GM12891 (cell line): ENCODE measurements around the gene DGKZ.

Experiments
- POLR2A ChIP-seq: IDR thresholded peaks from 2 replicates; pipeline ENCODE4 v1.6.1; 2011; ENCODE audit warnings: low read depth, low read length, control low read depth
- POLR2AphosphoS5 ChIP-seq: IDR thresholded peaks from 2 replicates; pipeline ENCODE4 v1.6.1; 2011; ENCODE audit warnings: low read depth, low read length, control low read depth

DNA sequence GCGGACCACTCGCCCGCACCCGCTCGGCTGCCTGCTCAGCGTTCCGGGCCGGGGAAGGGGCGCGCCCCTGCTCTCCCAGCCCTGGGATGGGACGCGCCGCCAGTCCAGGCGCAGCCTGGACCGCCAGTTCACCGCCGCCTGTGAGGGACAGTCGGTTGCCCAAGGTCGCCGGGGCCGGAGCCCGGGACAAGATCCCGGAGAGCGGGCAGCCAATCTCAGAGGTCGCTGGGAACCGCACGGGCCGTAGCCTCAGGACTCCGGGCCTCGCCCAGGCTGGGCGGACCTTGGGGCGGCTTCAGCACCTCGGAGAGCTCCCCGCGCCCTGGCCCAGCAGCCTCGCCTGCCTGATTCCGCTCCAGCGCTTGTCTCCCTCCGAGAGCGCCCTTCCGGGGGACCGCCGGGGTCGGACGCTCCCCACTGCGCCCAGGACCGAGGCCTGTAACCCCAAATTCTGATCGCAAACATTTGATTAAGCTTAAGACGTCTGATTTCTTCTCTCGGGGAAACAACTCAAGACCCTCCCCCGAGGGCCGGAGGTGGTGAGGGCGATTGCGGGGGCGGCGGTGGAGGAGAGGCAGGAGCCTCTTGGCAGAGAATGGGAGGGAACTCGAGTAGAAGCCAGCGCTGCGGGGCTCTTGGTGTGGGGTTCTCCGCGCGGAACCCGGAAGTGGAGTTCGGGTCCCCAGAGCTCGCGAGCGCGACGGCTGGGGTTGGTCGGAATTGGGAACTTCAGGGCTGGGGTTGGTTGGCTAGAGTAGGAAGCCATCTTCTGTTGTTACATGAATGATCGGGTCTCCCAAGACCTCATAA is 45.4 kb downstream of the DGKZ start:
- TF ChIP-seq POLR2A (no peak), POLR2AphosphoS5 (no peak)
